Fibroblast of skin of right biceps (primary cell): Measurements from ENCODE around the gene OR10G7.

ENCODE experiments used
- DNase-seq: peaks from one replicate; pipeline ENCODE4 v3.0.0-alpha.2; 2013

Gene OR10G7, protein sequence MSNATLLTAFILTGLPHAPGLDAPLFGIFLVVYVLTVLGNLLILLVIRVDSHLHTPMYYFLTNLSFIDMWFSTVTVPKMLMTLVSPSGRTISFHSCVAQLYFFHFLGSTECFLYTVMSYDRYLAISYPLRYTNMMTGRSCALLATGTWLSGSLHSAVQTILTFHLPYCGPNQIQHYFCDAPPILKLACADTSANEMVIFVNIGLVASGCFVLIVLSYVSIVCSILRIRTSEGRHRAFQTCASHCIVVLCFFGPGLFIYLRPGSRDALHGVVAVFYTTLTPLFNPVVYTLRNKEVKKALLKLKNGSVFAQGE

GRCh38 chr11:124041254-124041653 is at the start of gene OR10G7:
OR10G7 (minus strand) TSS chr11:124041325; CDS start chr11:124039001, 2,324 bp downstream.
- no peak for DNase-seq

DNA sequence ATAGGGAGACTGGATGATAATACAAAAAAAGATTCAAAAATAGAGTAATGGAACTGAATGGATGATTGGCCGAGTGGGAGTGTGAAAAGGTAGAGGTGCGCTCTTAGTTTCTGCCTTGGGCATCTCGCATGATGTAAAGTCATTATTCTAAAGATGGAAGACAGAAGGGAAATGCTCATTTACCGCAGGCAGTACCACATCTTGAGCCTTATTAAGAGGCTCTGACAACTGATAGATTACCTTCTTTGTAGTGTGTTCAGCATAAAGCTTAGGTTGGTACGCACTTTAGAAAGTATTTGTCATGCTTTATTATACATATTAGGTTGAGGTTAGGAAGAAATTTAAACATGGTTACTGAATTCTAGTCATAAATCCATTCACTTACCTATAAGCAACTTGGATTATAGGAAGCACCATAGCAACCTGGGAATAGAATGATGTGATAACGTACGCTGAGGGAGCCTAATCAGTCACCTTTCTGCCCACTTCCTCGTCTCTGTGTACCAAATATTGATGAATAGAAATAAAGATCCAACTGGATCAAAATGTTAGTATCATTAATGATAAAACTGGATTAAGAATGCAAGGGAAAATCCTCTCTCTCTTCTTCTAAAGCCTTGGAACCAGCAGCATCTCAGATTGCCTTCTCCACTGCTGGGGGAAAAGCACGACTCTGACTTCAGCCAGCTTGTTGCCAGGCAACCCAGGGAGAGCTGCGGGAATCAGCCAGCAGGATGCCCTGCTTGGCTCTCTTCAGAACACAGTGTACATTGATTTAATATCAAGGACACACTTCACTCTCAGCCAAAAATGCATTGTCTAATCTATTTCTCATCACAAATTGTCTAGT is 45.1 kb upstream of the OR10G7 start:
- DNase-seq: no peak

DNA sequence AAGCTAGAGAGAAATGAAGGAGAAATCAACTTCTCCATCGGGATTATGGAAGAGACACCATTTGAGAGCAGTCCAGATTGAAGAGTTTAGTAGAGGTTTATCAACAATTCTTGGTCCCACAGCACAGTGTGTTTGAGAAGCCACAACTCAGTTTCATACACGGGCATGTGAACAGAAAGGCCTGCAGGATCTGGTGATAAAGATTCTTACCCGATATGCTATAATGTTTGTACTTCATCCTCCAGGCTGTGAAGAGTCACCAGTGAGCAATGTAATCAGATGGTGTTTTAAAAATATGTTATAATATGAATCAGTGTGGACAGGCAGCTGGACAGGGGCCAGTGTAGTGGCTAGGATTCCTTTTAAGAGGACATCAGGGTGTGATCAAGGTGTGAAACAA is 44.5 kb upstream of the OR10G7 start:
- peak; percentile 17 for DNase-seq

GRCh38 chr11:124082371-124082770 is 41.2 kb upstream of the OR10G7 start:
- DNase-seq: no peak

DNA sequence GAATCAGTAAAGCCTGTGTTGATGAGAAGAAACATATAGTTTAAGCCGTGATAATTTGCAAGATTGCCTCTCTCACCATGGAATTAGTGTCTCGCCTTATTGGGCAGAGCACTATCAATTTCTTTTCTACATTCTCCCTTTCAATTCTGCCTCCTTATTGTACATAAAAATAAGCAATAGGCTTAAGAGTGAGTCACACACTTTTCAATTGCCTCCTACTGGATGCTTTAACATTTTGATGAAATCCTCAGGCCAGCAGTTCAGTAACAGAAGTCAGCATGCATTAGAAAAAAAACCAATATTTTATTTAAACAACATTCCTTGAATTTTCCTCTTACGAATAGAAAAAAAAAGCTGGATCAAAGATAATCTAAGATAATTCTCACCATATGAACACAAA is 40.4 kb upstream of the OR10G7 start:
- DNase-seq: no peak

DNA sequence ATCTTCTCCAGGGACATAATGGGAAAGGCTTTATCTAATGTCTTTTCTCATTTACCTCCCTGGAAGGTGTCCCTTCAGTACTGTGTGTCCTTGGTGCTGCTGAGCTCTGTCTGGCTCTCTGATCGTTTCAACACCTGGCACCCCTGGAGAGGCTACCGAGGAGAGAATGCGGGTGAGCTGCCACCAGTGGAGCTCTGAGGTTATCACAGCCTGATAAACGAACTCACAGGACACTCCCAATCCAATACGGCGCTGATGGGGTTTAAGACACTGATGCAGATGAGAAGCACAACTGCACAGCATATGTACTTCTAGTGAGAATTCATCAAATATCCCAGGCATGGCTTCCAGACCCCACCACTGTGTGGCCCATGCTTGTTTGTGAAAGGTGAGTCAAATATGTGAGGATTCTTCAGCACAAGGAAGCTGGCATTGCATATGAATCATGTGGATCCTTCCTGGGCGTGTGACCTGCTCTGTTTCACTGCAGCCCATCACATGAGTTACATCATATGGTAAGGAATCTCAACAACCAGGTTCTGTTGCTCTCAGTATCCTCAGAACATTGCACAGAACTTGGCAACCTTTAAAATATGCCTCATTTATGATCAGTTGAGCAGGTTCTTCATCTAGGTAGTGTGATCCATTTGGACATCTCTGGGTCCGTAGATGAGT is 39.3 kb upstream of the OR10G7 start:
- peak; percentile 3 for DNase-seq

DNA sequence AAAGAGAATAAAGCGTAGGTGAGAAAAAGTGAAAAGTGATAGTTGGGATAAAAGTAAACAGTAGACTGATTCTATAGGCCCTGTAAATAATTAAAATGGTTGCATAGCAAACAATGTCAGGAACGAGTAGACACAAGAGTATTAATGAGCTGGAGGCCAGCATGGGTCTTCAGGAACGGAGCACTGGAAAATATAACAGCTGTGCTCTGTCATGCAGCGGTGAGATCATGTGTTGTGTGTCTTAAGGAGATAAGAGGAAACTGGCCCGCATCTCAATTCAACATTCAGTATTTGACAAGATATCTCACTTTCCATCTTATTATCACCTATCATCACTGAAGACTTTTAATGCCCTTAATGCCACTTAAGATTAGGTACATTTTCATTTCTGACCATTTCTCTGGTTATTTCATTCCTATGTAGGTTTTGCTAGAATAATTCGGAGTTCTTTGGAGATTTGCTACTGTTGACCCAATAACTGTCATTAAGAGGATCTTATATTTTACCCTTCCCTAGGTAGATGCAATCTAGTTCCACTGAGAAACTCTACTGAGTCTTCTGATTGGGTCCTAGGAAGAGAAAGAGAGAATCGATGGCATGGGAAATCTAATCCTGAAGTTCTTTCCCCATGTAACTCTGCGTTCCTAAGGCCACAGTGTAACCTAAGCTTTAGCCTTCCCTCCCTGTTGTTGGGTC is 38.7 kb upstream of the OR10G7 start:
- DNase-seq: no peak

DNA sequence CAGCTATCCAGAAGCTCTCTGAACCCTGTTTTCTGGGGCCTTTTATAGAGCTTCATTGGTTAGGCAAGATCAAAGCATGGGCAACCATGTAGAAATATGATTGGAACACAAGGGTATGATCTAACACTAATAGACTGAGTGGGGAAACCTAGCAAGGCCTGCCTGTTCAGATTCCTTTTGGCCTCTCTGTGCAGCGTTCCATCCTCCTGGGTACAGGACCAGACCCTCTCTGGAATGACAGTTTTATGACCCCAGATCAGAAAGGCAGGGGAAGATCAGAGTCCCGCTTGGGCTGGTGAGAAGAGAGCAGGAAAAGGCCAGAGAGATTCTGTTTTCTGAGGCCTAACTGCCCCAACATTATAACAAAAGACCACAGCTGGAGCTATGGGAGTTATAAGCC is 37.5 kb upstream of the OR10G7 start:
- DNase-seq: no peak

DNA sequence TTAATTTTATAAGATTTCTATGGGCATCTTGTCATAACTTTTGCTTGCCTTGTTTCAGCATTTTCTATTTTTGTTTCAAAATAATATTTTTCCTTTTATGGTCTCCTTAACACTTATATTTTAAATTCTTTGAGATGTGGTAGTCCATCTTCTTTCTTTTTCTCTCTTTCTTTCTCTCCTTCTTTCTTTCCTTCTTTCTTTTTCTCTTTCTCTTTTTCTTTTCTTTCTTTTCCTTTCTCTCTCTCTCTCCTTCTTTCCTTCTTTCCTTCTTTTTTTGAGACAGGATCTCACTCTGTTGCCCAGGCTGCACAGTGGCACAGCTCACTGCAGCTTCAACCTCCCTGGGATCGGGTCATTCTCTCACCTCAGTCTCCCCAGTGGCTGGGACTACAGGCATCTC is 36.1 kb upstream of the OR10G7 start:
- no peak for DNase-seq

DNA sequence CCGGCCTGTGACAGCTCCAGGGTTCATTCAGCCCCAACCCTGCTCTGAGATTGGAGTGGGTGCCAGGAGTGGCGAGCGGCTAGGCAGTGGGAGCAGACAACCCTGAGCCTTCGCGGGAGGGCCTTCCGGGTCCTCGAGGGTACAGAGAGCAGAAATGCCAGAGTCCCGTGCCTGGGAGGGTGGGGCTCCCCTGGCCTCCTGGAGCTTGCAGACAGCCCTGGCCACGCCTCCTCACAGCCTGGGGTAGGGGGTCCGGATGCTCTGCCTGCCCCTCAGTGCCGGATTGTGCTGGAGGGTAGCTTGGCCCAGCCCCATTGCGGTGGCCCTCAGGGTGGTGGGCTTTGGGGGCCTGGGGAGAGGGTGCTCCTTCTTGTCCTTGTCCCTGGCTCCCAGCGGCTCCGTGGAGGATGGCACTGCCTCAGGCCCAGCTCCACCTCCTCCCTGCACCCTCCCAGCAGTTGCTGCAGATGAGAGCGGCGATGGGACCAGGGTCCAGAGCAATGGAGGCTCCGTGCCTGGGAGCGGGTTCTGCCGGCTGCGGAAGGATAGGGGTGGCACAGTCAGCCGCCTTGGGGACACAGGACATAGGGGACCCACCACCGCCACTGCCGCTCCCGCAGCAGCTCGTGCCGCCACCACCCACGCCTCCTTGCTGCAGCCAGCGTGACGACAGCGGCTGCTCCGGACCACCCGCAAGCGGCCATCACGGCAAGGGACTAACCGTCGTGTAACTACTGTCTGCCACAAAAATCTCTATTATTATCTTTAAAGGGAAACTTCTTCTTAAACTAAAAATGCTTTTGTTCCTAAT is 34.9 kb upstream of the OR10G7 start:
- peak; percentile 12 for DNase-seq

DNA sequence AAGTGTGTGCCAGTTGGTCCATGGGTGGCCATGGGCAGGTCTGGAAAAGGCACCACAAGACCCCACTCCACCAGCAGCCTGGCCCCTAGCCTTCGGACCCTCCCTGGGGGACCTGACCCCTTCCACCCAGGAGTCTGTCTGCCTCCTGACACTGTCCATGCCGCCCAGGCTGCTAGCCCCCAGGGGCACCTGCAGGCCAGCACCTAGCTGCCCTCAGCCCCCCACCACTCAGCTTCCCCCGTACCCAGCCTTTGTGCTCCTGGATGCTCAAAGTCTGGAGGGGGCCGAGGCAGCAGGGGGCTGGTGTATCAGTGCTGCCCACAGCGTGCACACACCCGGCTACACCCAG is 34.3 kb upstream of the OR10G7 start:
- no peak for DNase-seq

DNA sequence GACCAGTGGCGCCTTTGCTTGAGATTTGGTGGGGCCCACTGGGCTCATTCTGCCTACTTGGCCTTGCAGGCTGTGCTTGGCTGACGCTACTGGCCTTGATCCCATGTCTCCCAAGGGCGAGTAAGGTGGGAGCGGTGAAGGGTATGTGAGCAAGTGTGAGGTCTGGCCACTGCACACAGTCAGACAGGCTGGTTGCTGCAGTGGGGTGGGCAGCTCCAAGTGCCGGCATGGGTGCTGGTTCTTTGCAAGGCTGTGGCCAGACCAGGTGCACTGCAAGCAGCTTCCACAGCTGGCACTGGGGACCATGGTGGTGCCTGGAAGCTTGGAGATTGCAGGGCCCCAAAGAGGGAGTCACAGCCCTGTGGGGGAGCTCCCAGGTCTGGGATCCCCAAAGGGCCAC is 33.4 kb upstream of the OR10G7 start:
- DNase-seq: no peak

GRCh38 chr11:124072147-124072546 is 31.0 kb upstream of the OR10G7 start:
- DNase-seq: no peak

DNA sequence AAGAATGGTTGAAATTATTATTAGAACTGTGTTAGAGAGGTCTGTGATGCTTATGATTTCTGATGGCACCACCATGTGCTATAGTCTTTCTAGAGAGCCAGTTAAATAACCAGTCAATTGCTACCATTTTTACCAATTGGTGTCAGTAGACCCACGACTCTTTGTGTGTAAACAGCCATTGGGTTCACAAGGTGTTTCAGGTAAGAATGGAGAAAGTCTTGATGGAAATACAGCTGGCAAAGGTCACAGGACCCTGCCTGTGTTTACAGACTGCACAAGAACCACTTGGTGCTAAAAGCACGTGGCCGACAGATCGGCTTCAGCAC is 30.5 kb upstream of the OR10G7 start:
- DNase-seq: no peak

DNA sequence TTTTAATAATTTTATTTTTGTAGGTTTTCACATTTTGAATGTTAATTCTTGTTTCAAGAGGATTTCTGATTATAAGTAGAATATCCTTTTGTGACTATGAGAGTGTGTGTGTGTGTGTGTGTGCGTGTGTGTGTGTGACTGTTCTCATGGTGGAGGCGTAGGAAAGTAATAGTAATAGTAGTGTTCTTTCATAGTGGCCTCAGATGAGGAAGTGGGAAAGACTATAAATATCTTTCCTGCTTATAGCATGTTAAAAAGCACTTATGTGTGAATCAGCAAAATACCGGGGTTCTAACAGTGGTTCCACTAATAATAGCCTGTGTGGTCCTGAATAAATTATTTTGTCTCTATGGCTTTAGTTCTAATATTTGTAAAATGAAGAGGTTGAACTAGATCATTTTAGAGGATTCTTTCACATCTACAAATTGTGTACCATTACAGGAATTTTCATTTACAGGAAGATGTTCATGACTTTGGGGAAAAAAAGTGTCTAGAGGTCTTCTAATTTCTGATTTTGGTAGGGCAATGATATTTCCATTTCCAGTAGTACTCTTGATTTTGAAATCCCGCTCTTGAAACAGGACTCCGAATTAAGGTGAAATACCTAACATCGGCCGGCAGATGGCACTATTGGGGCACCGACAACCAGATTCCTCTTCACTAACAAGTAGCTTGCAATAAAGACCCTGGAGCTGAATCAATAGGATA is 29.9 kb upstream of the OR10G7 start:
- peak; percentile 63 for DNase-seq

DNA sequence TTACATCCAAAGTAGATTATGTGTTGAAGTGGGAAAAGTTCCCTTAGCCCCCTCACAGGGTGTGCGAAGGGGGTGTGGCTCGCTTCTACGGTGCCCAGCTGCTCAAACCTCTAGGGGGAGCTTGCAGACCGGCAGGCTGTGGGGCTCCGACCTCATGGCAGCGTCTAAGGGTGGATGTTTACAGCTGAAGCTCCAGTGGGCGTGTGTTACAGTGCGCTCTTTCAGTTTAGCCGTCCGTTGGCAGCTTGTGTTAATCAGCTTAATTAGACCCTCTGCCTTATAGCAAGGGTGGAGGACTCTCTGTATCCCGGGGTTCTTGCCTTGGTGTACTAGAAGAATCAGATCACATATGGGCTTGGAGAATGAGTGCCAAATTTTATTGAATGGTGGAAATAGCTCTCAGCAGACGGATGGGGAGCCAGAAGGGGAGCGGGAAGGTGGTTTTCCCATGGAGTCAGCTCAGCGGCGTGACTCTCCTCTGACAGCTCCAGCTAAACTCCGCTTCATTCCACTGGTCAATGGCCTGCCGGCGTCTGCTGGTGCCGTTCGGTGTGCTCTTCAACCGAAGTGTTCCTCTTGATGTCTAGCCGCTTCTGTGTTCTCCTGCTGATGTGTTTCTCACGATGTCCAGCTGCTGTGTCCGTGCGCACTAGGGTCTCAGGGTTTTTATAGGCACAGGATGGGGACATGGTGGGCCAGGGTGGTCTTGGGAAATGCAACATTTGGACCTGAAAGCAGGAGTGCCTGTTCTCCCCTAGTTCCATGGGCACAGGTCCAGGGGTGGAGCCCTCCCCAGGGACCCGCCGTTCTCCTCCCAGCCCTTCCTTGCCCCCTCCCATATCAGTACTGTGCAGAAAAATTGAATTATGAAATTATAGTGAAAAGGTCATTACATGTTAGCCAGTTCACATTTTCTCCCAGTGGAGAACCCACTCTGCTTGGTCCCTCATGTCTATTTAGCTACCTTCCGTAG is 28.6 kb upstream of the OR10G7 start:
- peak; percentile 57 for DNase-seq

DNA sequence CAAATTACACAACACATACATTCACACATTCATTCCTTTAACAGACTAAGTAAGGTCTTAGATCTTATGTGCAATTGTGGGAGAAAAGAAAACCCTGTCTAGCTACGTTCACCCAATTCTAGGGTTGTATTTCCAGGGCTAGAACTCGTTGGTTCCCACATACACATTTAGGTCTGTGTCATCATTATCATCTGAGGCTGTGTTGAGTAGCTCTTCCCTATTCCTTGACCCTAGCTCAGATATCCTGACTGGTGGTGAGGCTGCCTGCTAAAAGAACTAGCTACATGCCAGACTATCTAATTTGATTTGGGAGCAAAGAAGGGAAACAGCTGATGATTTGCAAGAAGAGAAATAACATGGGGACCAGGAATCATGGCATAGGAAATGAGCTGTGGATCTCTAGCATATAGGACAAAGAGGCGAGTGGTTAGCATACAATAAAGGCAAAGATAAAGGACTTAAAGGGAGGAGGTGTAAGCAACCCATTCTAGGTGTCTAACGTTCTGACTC is 27.5 kb upstream of the OR10G7 start:
- DNase-seq: no peak

DNA sequence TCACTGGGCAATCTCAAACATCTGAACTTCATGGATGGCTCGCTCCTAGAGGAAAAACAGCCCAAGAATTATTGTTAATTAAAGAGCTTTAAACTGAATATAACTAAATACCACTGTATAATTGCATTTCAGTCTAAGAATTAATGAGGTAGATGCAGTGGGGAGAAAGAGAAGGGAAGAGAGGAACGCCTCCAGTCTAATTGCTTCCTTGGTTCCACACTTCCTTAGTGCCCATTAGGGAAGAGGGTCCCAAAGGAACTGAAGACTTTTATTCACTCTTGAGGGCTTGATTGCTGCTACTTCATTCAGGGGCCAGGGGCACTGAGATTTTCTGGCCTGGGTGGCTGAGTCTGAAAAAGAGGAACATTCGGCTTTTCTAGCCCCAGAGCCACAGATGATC is 11.8 kb upstream of the OR10G7 start:
- no peak for DNase-seq

- DNase-seq: no peak
Observed at GRCh38 chr11:124050748-124051147, 9.6 kb upstream of the OR10G7 start.

GRCh38 chr11:124043420-124043819 is 2.3 kb upstream of the OR10G7 start:
- DNase-seq: no peak
